HG03354 (cell line): Measurements from ENCODE around the gene TMEM53.

ENCODE experiments used
- ATAC-seq: cut with Tn5 transposase; IDR thresholded peaks from one replicate; pipeline ENCODE4 v1.9.1; 2021; ENCODE audit warnings: mild to moderate bottlenecking; ENCODE audit not compliant: unreplicated experiment, poor library complexity, severe bottlenecking

Gene TMEM53

DNA sequence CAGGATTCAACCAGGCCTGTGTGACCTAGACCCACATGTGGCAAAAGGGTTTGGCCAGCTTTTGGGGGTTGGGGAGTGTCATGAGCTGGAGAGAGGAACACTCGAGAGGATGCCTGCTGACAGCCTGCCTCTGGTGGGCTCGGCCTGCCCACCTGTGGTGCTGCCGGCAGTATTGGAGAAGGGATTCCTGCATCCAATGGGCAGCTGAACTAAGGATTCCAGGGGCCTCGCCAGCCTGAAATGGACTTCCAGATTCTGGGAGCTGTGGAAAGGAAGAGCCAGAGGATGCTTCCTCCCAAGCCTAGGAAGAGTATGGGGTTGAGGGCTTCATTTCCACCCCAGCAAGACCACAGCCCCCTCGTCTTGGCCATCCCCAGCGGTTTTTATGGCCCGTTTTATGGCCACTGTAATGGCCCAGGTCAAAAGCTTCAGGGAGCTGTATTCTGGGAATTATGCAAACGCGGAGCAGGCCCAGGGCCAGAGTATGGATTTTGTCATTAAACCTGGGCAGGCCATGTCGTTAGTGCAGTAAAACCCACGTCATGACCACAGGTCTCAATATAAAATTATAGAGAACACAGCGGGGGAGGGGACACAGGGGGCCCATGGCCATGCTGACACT is 63.6 kb downstream of the TMEM53 start:
- ATAC-seq, result no peak

DNA sequence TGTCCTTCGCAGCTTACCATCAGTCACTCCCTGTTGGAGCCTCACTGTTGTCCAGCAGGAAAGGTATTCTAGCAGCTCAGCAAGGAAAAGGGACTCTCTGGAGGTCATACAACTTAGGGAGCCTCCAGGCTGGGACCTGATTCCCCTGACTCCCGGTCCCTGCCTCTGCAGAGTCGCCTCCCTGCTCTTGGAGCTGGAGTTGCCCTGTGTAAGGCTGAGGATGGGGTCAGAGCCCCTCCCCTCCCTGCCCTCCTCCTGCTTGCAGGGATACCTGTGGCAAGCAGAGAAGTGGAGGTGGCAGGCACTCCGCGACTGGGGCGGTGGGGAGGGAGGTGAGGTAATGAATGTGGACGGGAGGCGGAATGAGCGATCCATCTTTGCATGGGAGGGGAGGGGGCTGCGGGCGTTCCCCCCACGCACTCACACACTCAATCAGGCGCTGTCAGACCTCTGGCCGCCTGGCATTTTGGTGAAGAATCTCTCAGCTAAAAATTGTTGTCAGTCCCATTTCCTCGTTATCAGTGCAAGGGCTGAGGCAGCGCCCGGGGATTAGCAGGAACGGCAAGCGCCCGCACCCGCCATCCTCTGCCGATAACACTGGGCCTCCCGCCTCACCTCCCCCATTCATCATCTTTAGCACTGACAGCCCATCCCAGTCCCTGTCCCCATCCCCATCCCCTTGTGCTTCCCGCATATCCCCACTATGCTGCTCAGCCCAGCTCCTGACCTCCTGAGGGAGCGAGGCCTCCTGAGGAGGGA is 64.3 kb downstream of the TMEM53 start:
- no peak for ATAC-seq

DNA sequence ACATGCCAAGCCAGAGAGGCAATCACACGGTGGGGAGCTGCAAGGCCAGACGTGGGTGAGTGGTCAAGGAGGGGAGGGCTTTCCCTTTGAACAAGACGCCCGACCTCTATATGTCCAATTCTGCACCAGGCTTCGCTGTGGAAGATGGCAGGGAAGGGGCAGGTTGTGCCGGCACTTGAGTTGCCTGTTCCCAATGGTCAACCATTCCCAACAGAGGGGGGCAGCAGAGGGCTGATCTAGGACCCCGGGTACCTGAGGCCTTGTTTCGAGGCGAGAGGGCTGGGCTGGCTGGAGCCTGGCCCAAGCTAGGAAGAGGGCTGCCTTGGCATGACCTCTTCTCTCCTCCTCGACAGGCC is 64.9 kb downstream of the TMEM53 start:
- ATAC-seq, result no peak

DNA sequence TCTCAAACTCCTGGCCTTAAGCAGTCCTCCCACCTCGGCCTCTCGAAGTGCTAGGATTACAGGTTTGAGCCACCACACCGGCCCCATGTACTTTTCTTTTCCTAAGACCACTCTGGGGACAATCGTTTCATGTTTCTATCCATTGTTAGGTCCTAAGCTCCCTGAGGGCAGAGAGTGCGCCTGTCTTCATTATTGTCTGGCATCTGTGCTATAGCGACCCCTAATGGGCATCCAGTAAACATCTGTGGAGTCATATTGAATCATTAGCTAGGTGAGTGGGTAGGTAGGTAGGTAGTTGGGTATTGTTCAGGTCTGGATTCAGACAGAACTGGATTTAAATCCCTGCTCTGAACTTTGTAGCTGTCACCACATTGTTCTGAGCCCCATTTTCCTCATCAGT is 66.1 kb downstream of the TMEM53 start:
- ATAC-seq, result no peak

DNA sequence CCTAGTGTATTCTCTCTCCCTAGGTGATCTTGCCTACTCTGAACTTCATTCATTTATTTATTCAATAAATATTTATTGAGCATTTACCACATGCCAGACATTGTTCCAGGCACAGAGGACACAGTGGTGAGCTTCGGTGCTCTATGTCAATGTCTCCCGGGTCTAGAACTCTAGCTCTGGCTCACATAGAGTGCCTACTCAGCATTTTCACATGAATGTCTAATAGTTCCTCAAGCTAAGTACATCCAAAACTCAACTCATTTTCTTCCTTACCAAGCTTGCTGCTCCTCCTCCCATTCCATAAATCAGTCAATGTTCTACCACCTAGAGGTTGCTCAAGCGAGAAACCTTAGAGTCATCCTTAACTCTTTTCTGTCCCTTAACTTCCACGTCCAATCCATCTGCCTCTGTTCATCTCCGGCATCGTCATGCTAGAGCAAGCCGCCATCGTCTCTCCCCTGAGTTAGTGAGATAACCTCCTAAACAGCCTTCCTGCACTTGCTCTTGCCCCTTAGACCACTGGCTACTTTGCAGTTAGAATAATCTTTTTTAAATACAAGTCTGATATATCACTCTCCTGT is 67.5 kb downstream of the TMEM53 start:
- no peak for ATAC-seq

DNA sequence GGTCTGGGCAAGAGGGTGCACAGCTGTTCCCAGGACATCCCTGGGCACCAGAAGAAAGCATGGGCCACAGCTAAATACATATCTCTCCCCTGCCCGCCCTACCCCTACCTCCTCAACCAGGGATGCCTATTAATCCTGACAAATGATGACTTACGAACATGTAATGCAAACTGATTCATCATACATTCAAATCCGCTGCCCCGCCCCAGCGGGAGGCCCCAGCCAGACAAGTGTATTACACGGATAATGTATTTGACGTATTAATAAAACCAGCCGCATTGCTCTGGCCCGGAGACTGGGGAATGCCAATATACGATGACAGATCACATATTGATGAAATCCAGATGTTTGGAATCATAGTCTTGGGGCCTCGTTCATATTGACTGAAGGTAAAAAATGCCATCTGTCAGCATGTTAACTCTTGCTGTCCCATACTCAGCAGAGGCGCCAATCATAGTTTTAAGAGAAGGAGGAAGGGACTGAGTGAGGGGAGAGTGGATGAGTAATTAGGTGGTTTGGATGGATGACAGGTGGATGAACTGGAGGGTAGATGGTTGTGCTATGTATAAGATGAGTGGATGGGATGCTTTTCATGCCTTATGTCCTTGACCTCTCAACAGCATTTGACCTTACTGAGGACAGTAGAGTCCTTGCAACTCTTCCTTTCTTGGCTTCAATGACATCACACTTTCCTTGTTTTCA is 68.2 kb downstream of the TMEM53 start:
- no peak for ATAC-seq

DNA sequence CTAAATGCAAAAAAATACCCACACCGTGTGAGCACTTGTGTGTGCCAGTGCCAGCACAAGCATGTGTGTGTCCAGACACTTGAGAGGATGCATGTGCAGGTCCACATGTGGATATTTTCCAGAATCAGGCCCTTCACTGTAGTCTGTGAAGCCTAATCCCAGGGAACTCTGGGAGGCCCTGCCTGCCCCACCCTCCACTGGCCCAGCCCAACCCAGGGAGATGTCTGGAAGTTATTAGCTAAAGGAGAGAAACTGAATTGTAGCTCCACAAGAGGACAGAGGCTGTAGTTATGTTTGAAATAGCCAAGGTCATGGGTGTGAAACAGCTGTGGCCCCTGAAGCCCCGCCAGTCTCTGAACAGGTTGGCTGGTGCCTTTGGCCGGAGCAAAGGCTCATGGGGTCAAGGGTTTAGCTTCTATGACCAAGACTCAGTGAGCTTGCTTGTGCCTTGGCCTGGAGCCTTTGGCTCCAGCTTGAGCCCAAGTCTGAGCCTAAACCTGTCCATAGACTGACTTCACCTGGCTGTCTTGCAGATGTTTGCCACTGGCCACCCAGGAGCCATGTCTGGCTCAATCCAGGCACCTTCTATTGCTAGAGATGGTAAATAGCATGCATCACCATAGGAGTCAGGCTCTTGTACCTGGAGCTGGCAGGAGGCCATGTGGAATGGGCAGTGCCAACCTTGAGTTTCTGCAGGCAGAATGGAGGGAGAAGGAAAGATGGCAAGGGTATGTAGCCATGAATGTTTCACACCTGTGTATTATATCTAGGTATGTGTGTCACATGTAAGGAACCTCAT is 69.9 kb downstream of the TMEM53 start:
- no peak for ATAC-seq

DNA sequence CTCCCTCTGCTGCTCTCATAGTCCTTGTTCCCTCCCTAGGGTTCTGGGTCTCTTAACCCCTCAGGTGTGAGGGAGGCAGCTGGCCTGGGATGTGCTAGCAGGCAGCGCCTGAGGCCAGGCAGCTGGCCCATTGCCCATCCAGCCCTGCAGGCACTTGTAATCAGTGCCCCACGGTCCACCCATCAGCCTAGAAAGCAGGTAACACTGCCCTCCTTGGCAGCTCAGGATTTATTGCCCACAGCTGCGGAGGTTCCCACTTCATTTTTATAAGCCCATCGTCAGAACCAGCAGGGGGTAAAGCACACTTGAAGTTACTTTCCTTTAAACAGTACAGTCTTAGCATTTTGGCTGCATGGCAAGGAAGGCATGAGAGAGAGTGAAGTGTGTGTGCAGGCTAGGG is 70.6 kb downstream of the TMEM53 start:
- no peak for ATAC-seq
